Measurements from ENCODE around the gene ITGB7. TPM values are rescaled to one million over a fixed set of nuclear protein-coding genes. Genes with fewer than 3 reads are reported as not detected.

Gene ITGB7
- total RNA-seq, 1 experiment from 2014 or later, result 0.43 TPM

DNA sequence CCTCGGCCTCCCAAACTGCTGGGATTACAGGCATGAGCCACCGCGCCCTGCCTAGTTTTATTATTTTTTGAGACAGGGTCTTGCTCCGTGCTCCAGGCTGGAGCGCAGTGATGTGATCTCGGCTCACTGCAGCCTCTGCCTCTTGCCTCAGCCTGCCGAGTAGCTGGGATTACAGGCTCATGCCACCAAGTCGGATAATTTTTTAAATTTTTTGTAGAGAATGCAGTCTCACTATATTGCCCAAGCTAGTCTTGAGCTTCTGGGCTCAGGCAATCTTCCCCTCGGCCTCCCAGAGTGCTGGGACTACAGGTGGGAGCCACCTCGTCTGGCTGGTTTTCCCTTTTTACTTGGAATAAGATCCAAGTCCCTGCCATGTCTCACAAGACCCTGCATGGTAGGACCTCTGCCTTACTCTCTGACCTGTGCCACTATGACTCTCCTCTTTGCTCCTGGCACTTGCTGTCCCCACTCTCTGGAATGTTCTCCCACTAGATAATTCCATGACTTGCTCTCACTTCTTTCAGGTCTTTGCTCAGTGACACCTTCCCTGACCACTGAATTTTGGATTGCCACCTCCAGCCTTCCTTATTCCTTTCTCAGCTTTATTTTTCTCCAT, 32.7 kb upstream of the ITGB7 start:
- TF ChIP-seq CTCF (conservative IDR thresholded peaks at IDR 0.05; ENCODE audit: low read depth, low read length) (no peak), EZH2 (IDR thresholded peaks at IDR 0.05; ENCODE audit: borderline replicate concordance, low read depth, low read length, poor library complexity, severe bottlenecking) (no peak)
- no peak for DNase-seq (ENCODE audit: low spot score)
- H3K4me1 ChIP-seq (ENCODE audit: insufficient read depth, low read length, poor library complexity, severe bottlenecking), result peaks cover under 1% of the 10 kb centered on the region
- no peaks in the 10 kb centered on the region for H3K27me3 ChIP-seq (replicated peaks; ENCODE audit: insufficient read depth, low read depth, low read length, poor library complexity)
- BruUV-seq (replicated peaks), result no TSS peak
- no peaks in the 10 kb centered on the region for H3K9me3 ChIP-seq (ENCODE audit: low read depth, low read length, poor library complexity, severe bottlenecking)
- H3K4me3 ChIP-seq (ENCODE audit: low read depth, low read length, poor library complexity, severe bottlenecking), result no peak overlapping the region
- no peak overlapping the region for H3K27ac ChIP-seq (ENCODE audit: low read depth, low read length, poor library complexity, severe bottlenecking)
- H3K36me3 ChIP-seq (ENCODE audit: insufficient read depth, low read length, poor library complexity, severe bottlenecking), result no peaks in the 10 kb centered on the region
- ChIA-PET CTCF (no interaction called here), POLR2A (ENCODE audit: low non-redundant PET) (interaction anchor here (0.6 kb wide), 1 partner anchor 749 kb away, joined by 11 read pairs; no protein-coding TSS in a partner anchor)
- intact Hi-C loops (cut with micrococcal nuclease; ENCODE audit: unreplicated experiment), result no loop called here

- CTCF ChIA-PET, result no interaction called here
- no peak overlapping the region for H3K4me3 ChIP-seq (ENCODE audit: low read depth, low read length, poor library complexity, severe bottlenecking)
- POLR2A ChIA-PET (ENCODE audit: low non-redundant PET), result no interaction called here
These were observed 29.5 kb upstream of the ITGB7 start for GRCh38 chr12:53236443-53237111.

GRCh38 chr12:53235742-53236442, 28.8 kb upstream of the ITGB7 start:
- H3K4me3 ChIP-seq (ENCODE audit: low read depth, low read length, poor library complexity, severe bottlenecking), result no peak overlapping the region
- no peaks in the 10 kb centered on the region for H3K36me3 ChIP-seq (ENCODE audit: insufficient read depth, low read length, poor library complexity, severe bottlenecking)
- intact Hi-C loops (cut with micrococcal nuclease; ENCODE audit: unreplicated experiment), result no loop called here
- TF ChIP-seq EZH2 (IDR thresholded peaks at IDR 0.05; ENCODE audit: borderline replicate concordance, low read depth, low read length, poor library complexity, severe bottlenecking) (no peak), CTCF (conservative IDR thresholded peaks at IDR 0.05; ENCODE audit: low read depth, low read length) (no peak)
- no peak overlapping the region for H3K27ac ChIP-seq (ENCODE audit: low read depth, low read length, poor library complexity, severe bottlenecking)
- ChIA-PET POLR2A (ENCODE audit: low non-redundant PET) (no interaction called here), CTCF (interaction anchor here (0.5 kb wide), 1 partner anchor 183 kb away, joined by 6 read pairs; no protein-coding TSS in a partner anchor)
- DNase-seq (ENCODE audit: low spot score), result no peak
- BruUV-seq (replicated peaks), result no TSS peak
- H3K27me3 ChIP-seq (replicated peaks; ENCODE audit: insufficient read depth, low read depth, low read length, poor library complexity), result no peaks in the 10 kb centered on the region
- H3K4me1 ChIP-seq (ENCODE audit: insufficient read depth, low read length, poor library complexity, severe bottlenecking), result peaks cover 25% of the 10 kb centered on the region
- no peaks in the 10 kb centered on the region for H3K9me3 ChIP-seq (ENCODE audit: low read depth, low read length, poor library complexity, severe bottlenecking)

More at GRCh38 chr12:53236443-53237111, 29.5 kb upstream of the ITGB7 start:
- intact Hi-C loops (cut with micrococcal nuclease; ENCODE audit: unreplicated experiment), result no loop called here
- Histone ChIP-seq H3K9me3 (ENCODE audit: low read depth, low read length, poor library complexity, severe bottlenecking) (no peaks in the 10 kb centered on the region), H3K36me3 (ENCODE audit: insufficient read depth, low read length, poor library complexity, severe bottlenecking) (no peaks in the 10 kb centered on the region), H3K4me1 (ENCODE audit: insufficient read depth, low read length, poor library complexity, severe bottlenecking) (peaks cover 25% of the 10 kb centered on the region), H3K27ac (ENCODE audit: low read depth, low read length, poor library complexity, severe bottlenecking) (no peak overlapping the region), H3K27me3 (replicated peaks; ENCODE audit: insufficient read depth, low read depth, low read length, poor library complexity) (no peaks in the 10 kb centered on the region)
- BruUV-seq (replicated peaks), result no TSS peak
- TF ChIP-seq EZH2 (IDR thresholded peaks at IDR 0.05; ENCODE audit: borderline replicate concordance, low read depth, low read length, poor library complexity, severe bottlenecking) (no peak), CTCF (conservative IDR thresholded peaks at IDR 0.05; ENCODE audit: low read depth, low read length) (no peak)
- no peak for DNase-seq (ENCODE audit: low spot score)

Measured in A673 (cell line).